ENCODE data around the gene BAIAP2L2. TPM values are rescaled to one million over a fixed set of nuclear protein-coding genes. Genes with fewer than 3 reads are reported as not detected.

BAIAP2L2 gene
- total and polyA plus RNA-seq, 2 of the 4 experiments (the other 2 are of a cell fraction): 0.18 to 0.46 TPM

- Histone ChIP-seq H4K8ac (ENCODE audit: low read depth in 2 of 2, low read length in 2 of 2) (no peak overlapping the region), H3K4me1 (ENCODE audit: control insufficient read depth, insufficient read depth, low read length) (no peaks in the 10 kb centered on the region), H2AK9ac (replicated peaks; ENCODE audit: low read depth, low read length, poor library complexity) (no peak overlapping the region), H2AK5ac (ENCODE audit: low read depth, low read length) (no peak overlapping the region), H3K23ac (ENCODE audit: low read depth, low read length) (no peak overlapping the region), H3K4me2 (ENCODE audit: low read depth, low read length) (no peak overlapping the region), H2BK5ac (ENCODE audit: low read depth, low read length, poor library complexity, severe bottlenecking) (no peak overlapping the region), H3K4ac (ENCODE audit: low read depth, low read length) (no peak overlapping the region), H3K18ac (ENCODE audit: low read depth, low read length) (no peak overlapping the region), H3K9me3 (ENCODE audit: control insufficient read depth, insufficient read depth, low read length) (no peaks in the 10 kb centered on the region), H3K9me1 (ENCODE audit: insufficient read depth, low read length) (no peaks in the 10 kb centered on the region), H3K9ac (ENCODE audit: low read depth, low read length) (no peak overlapping the region), H4K5ac (ENCODE audit: low read depth, low read length) (no peak overlapping the region), H3K14ac (replicated peaks; ENCODE audit: low read depth, low read length) (no peak overlapping the region), H3K56ac (ENCODE audit: extremely low read depth, insufficient read depth, low read length) (no peak overlapping the region), H2BK20ac (ENCODE audit: low read depth, low read length) (no peak overlapping the region), H2BK120ac (ENCODE audit: low read depth, low read length) (no peak overlapping the region), H3K4me3 (ENCODE audit: insufficient read depth, low read depth, low read length) (no peak overlapping the region), H3K27ac (ENCODE audit: insufficient read depth, low read length) (no peak overlapping the region), H3K36me3 (ENCODE audit: control insufficient read depth, insufficient read depth, low read length) (peaks cover 16% of the 10 kb centered on the region), H2AFZ (replicated peaks; ENCODE audit: low read length, poor library complexity) (no peak overlapping the region), H3K27me3 (ENCODE audit: control insufficient read depth, insufficient read depth, low read length) (no peaks in the 10 kb centered on the region), H2BK15ac (ENCODE audit: low read depth, low read length) (no peak overlapping the region), H4K91ac (ENCODE audit: insufficient read depth, low read depth, low read length) (no peak overlapping the region), H3K79me1 (ENCODE audit: low read depth in 1 of 2, low read length in 2 of 2) (no peaks in the 10 kb centered on the region), H4K20me1 (ENCODE audit: insufficient read depth, low read length) (no peaks in the 10 kb centered on the region)
- intact Hi-C loops (cut with micrococcal nuclease) (no loop called here), dilution Hi-C loops (cut with HindIII; ENCODE audit: low sequenced_read_pairs, unreplicated experiment) (no loop called here), in situ Hi-C loops (cut with MboI; ENCODE audit: low sequenced_read_pairs) (no loop called here)
- no peak for TF ChIP-seq MXI1 (IDR thresholded peaks at IDR 0.05; ENCODE audit: borderline replicate concordance, low read depth, low read length)
- TF ChIP-seq RFX5 (IDR thresholded peaks at IDR 0.05; ENCODE audit: low read depth, low read length): no peak
- BruUV-seq (replicated peaks): no TSS peak
- CTCF ChIA-PET: no interaction called here
- 100% methylated on average over 2 of the region's 8 CpGs; no CpG with 5 or more reads in 1 of the 2 experiments for WGBS, 2 experiments (ENCODE audit: extremely low coverage in 2 of 2, insufficient read length in 1 of 2)
- DNase-seq (no peak), ATAC-seq (ENCODE audit: low read depth) (no peak)
- POLR2A ChIA-PET (ENCODE audit: unreplicated experiment): no interaction called here
Observed at GRCh38 chr22:38067028-38067415, 43.5 kb downstream of the BAIAP2L2 start.

Measured in IMR-90 (cell line).